Karpas-422 (cell line): ENCODE data around the gene KCTD3. TPM values are rescaled to one million over a fixed set of nuclear protein-coding genes. Genes with fewer than 3 reads are reported as not detected.

Source experiments
- DNase-seq: peaks from one replicate; pipeline ENCODE4 v3.0.0-alpha.2; 2015
- H2AFZ ChIP-seq: fragments of 200-600 bp; sonication (generic); 2 replicates; pipeline ENCODE4 v1.6.1; 2014; ENCODE audit warnings: antibody characterized with exemption, low read length, mixed read lengths
- H3K27ac ChIP-seq: fragments of 200-600 bp; sonication (generic); 2 replicates; pipeline ENCODE4 v1.5.1; 2014; ENCODE audit warnings: mild to moderate bottlenecking, low read length, moderate library complexity
- H3K27me3 ChIP-seq: fragments of 200-600 bp; sonication (generic); 2 replicates; pipeline ENCODE4 v1.6.1; 2014; ENCODE audit warnings: low read length, mixed read lengths
- H3K36me3 ChIP-seq: fragments of 200-600 bp; sonication (generic); 2 replicates; pipeline ENCODE4 v1.6.1; 2014; ENCODE audit warnings: low read length, mixed read lengths; ENCODE audit not compliant: insufficient read depth
- H3K4me1 ChIP-seq: fragments of 200-600 bp; sonication (generic); 2 replicates; pipeline ENCODE4 v1.6.1; 2014; ENCODE audit warnings: mild to moderate bottlenecking, low read length, mixed read lengths
- H3K4me2 ChIP-seq: fragments of 200-600 bp; sonication (generic); 2 replicates; pipeline ENCODE4 v1.6.1; 2014; ENCODE audit warnings: low read length, low read depth, mild to moderate bottlenecking; ENCODE audit not compliant: poor library complexity, severe bottlenecking
- H3K4me3 ChIP-seq: fragments of 200-600 bp; sonication (generic); 2 replicates; pipeline ENCODE4 v1.5.1; 2014; ENCODE audit warnings: mild to moderate bottlenecking, antibody characterized with exemption, low read length, mixed read lengths
- H3K79me2 ChIP-seq: fragments of 200-600 bp; sonication (generic); 2 replicates; pipeline ENCODE4 v1.6.1; 2014; ENCODE audit warnings: mild to moderate bottlenecking, low read length, mixed read lengths
- H3K9ac ChIP-seq: fragments of 200-600 bp; sonication (generic); 2 replicates; pipeline ENCODE4 v1.6.0; 2014; ENCODE audit warnings: low read length
- H3K9me2 ChIP-seq: fragments of 200-600 bp; sonication (generic), shearing (Covaris generic); replicated peaks from 2 replicates; pipeline ENCODE4 v1.6.0; 2014; ENCODE audit warnings: mild to moderate bottlenecking, low read length, moderate library complexity; ENCODE audit not compliant: insufficient read depth
- H3K9me3 ChIP-seq: fragments of 300-700, 200-600 bp; sonication (generic); 2 replicates; pipeline ENCODE4 v1.6.1; 2014; ENCODE audit warnings: low read length, mixed read lengths
- H4K20me1 ChIP-seq: fragments of 200-600 bp; sonication (generic); 2 replicates; pipeline ENCODE4 v1.6.1; 2014; ENCODE audit warnings: mild to moderate bottlenecking, antibody characterized with exemption, low read length, low read depth; ENCODE audit not compliant: insufficient read depth
- total RNA-seq: library from RNA; depleted of rRNA; stranded (reverse); fragments of >200 nt; shearing (Covaris generic); gene quantifications from 2 replicates; pipeline ENCODE4 v1.2.3, GENCODE V29; 2014; ENCODE audit warnings: low replicate concordance

The KCTD3 gene
- total RNA-seq, 1 experiment from 2014 or later, result not detected

GRCh38 chr1:215603319-215603718, 36.2 kb downstream of the KCTD3 start:
- no peak overlapping the region for H3K4me2 ChIP-seq
- H3K9ac ChIP-seq, result no peak overlapping the region

GRCh38 chr1:215605011-215605621, 38.0 kb downstream of the KCTD3 start:
- H3K36me3 ChIP-seq, result no peaks in the 10 kb centered on the region
- no peak overlapping the region for H3K4me2 ChIP-seq
- no peaks in the 10 kb centered on the region for H3K9me2 ChIP-seq
- H3K27me3 ChIP-seq, result no peaks in the 10 kb centered on the region
- H3K9me3 ChIP-seq, result no peaks in the 10 kb centered on the region
- H4K20me1 ChIP-seq, result no peaks in the 10 kb centered on the region
- no peaks in the 10 kb centered on the region for H3K79me2 ChIP-seq
- H3K4me1 ChIP-seq, result no peaks in the 10 kb centered on the region
- DNase-seq, result no peak
- H3K4me3 ChIP-seq, result no peak overlapping the region
- H3K9ac ChIP-seq, result no peak overlapping the region
- no peak overlapping the region for H2AFZ ChIP-seq
- no peak overlapping the region for H3K27ac ChIP-seq

More at GRCh38 chr1:215603319-215603718, 36.2 kb downstream of the KCTD3 start:
- Histone ChIP-seq H3K9me2 (no peaks in the 10 kb centered on the region), H4K20me1 (no peaks in the 10 kb centered on the region), H3K27me3 (no peaks in the 10 kb centered on the region), H3K9me3 (no peaks in the 10 kb centered on the region), H3K36me3 (no peaks in the 10 kb centered on the region), H3K4me3 (no peak overlapping the region), H3K27ac (no peak overlapping the region), H3K79me2 (no peaks in the 10 kb centered on the region), H2AFZ (no peak overlapping the region), H3K4me1 (no peaks in the 10 kb centered on the region)
- no peak for DNase-seq

GRCh38 chr1:215606036-215606435, 38.9 kb downstream of the KCTD3 start:
- Histone ChIP-seq H3K27ac (no peak overlapping the region), H3K9me2 (no peaks in the 10 kb centered on the region), H3K9me3 (no peaks in the 10 kb centered on the region), H3K79me2 (no peaks in the 10 kb centered on the region), H3K4me1 (no peaks in the 10 kb centered on the region), H3K4me2 (no peak overlapping the region), H3K9ac (no peak overlapping the region), H3K27me3 (no peaks in the 10 kb centered on the region), H3K36me3 (no peaks in the 10 kb centered on the region), H2AFZ (no peak overlapping the region), H3K4me3 (no peak overlapping the region), H4K20me1 (no peaks in the 10 kb centered on the region)
- DNase-seq, result no peak

- Histone ChIP-seq H3K9me2 (no peaks in the 10 kb centered on the region), H3K4me2 (no peak overlapping the region), H3K79me2 (no peaks in the 10 kb centered on the region), H3K27me3 (no peaks in the 10 kb centered on the region), H3K4me1 (no peaks in the 10 kb centered on the region), H4K20me1 (no peaks in the 10 kb centered on the region), H2AFZ (no peak overlapping the region), H3K9me3 (no peaks in the 10 kb centered on the region), H3K36me3 (no peaks in the 10 kb centered on the region), H3K27ac (no peak overlapping the region), H3K4me3 (no peak overlapping the region), H3K9ac (no peak overlapping the region)
- DNase-seq, result peak; percentile 47
Measured at GRCh38 chr1:215606564-215607168, 39.6 kb downstream of the KCTD3 start.

DNA sequence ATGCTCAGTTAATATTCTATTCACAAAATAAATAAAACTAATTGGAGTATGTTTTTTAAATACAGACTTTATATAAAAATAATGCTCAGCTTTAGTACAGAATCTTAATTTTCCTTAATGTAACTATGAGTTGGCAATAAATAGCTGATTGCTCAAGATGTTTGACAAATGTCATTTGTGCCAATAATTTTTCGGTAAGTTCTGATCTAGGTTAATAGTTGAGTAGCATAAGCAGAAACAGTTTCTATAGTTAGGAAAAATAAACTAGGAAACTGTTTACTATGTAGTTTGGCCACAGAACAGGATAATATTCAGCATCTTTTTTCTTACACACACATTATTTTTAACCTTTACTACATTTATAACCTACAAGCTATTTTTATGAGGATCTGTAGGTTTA, 40.3 kb downstream of the KCTD3 start:
- H3K9ac ChIP-seq, result no peak overlapping the region
- H4K20me1 ChIP-seq, result no peaks in the 10 kb centered on the region
- H3K27ac ChIP-seq, result no peak overlapping the region
- DNase-seq, result no peak
- H3K9me3 ChIP-seq, result no peaks in the 10 kb centered on the region
- H2AFZ ChIP-seq, result no peak overlapping the region
- no peaks in the 10 kb centered on the region for H3K36me3 ChIP-seq
- H3K9me2 ChIP-seq, result no peaks in the 10 kb centered on the region
- no peaks in the 10 kb centered on the region for H3K4me1 ChIP-seq
- H3K4me3 ChIP-seq, result no peak overlapping the region
- no peaks in the 10 kb centered on the region for H3K27me3 ChIP-seq
- no peak overlapping the region for H3K4me2 ChIP-seq
- no peaks in the 10 kb centered on the region for H3K79me2 ChIP-seq

- Histone ChIP-seq H3K4me1 (no peaks in the 10 kb centered on the region), H3K27me3 (no peaks in the 10 kb centered on the region), H2AFZ (no peak overlapping the region), H4K20me1 (no peaks in the 10 kb centered on the region), H3K9ac (no peak overlapping the region), H3K9me3 (no peaks in the 10 kb centered on the region), H3K36me3 (no peaks in the 10 kb centered on the region), H3K27ac (no peak overlapping the region), H3K79me2 (no peaks in the 10 kb centered on the region), H3K4me2 (no peak overlapping the region), H3K4me3 (no peak overlapping the region), H3K9me2 (no peaks in the 10 kb centered on the region)
- DNase-seq, result no peak
Measured at GRCh38 chr1:215608646-215609045, 41.5 kb downstream of the KCTD3 start.

GRCh38 chr1:215612391-215612790, 45.3 kb downstream of the KCTD3 start:
- Histone ChIP-seq H3K9me2 (no peaks in the 10 kb centered on the region), H3K9me3 (no peaks in the 10 kb centered on the region), H3K4me2 (no peak overlapping the region), H3K4me3 (no peak overlapping the region), H3K36me3 (no peaks in the 10 kb centered on the region), H3K4me1 (no peaks in the 10 kb centered on the region), H4K20me1 (no peaks in the 10 kb centered on the region), H3K79me2 (no peaks in the 10 kb centered on the region), H2AFZ (no peak overlapping the region), H3K27ac (no peak overlapping the region), H3K9ac (no peak overlapping the region), H3K27me3 (no peaks in the 10 kb centered on the region)
- DNase-seq, result no peak

DNA sequence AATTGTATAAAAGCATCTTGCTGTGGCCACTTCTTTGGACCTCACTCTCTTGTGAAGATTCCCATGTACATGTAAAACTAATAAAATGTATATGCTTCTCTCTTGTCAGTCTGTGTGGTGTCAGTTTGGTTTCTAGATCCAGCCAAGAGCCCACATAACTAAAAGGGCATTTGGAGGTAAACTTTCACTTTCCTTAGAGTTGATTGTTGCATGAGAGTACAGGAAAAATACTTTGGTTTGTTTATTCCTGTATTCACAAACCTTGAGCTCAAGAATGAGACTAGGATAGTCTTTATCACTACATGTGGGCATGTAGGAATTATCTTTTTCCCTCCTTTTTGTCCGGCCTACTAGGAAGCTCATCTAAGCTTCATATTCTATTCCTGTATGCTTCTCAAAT, 50.9 kb downstream of the KCTD3 start:
- no peak for DNase-seq
- Histone ChIP-seq H3K4me1 (no peaks in the 10 kb centered on the region), H3K9ac (no peak overlapping the region), H3K79me2 (no peaks in the 10 kb centered on the region), H3K4me3 (no peak overlapping the region), H3K27me3 (no peaks in the 10 kb centered on the region), H4K20me1 (no peaks in the 10 kb centered on the region), H3K27ac (no peak overlapping the region), H2AFZ (no peak overlapping the region), H3K9me3 (no peaks in the 10 kb centered on the region), H3K36me3 (no peaks in the 10 kb centered on the region), H3K9me2 (no peaks in the 10 kb centered on the region), H3K4me2 (no peak overlapping the region)
